Panc1 (cell line): Measurements from ENCODE around the gene PIAS1. TPM values are rescaled to one million over a fixed set of nuclear protein-coding genes. Genes with fewer than 3 reads are reported as not detected.
A peak's percentile ranks its signal among the peaks of the same experiment; 100 is the strongest.

Experiments
- ATAC-seq: fragments of 200-7000 bp; cut with Tn5 transposase; 2 replicates; pipeline ENCODE4 v1.9.1; 2020; ENCODE audit warnings: mild to moderate bottlenecking, moderate library complexity
- BruUV-seq: library from RNA; stranded (reverse); fragments of 400-500 nt; replicated peaks from 2 replicates; lab custom pipeline; 2021; lab: Mats Ljungman, UMichigan
- CTCF ChIA-PET: fragments of 300-600 bp; sonication (Branson Sonifier 250); formaldehyde crosslinking; loops from one replicate; lab custom pipeline; 2022; ENCODE audit warnings: antibody characterized with exemption; lab: Charles Lee
- POLR2A ChIA-PET: fragments of 300-600 bp; sonication (Branson Sonifier 250); formaldehyde crosslinking; loops from one replicate; lab custom pipeline; 2022; ENCODE audit warnings: antibody characterized with exemption; lab: Charles Lee
- DNase-seq: peaks from one replicate; pipeline ENCODE4 v3.0.0-alpha.2; 2010; ENCODE audit warnings: low read depth, low spot score
- H3K27ac ChIP-seq: 2 replicates; pipeline ENCODE4 v1.5.1; 2011; ENCODE audit warnings: mild to moderate bottlenecking, low read length, inconsistent platforms
- H3K27me3 ChIP-seq: fragments of 200-500 bp; sonication (Bioruptor generic); 2 replicates; pipeline ENCODE4 v1.6.0; 2014; ENCODE audit warnings: low read length, inconsistent platforms; ENCODE audit not compliant: control insufficient read depth, insufficient read depth
- H3K36me3 ChIP-seq: fragments of 200-500 bp; sonication (Bioruptor generic); 2 replicates; pipeline ENCODE4 v1.5.1; 2014; ENCODE audit warnings: inconsistent platforms, mild to moderate bottlenecking, low read length, moderate library complexity; ENCODE audit not compliant: control insufficient read depth, insufficient read depth
- H3K4me1 ChIP-seq: 2 replicates; pipeline ENCODE4 v1.5.1; 2011; ENCODE audit warnings: inconsistent platforms, mild to moderate bottlenecking, low read length, moderate library complexity; ENCODE audit not compliant: control insufficient read depth, insufficient read depth
- H3K4me3 ChIP-seq, 2 experiments: 2 replicates each; pipeline ENCODE4 v1.5.1; 2011 to 2012; ENCODE audit warnings: low read depth in 2 of 2, low read length in 2 of 2, mild to moderate bottlenecking in 2 of 2, inconsistent platforms in 1 of 2, moderate library complexity in 1 of 2
- H3K9me3 ChIP-seq: fragments of 200-500 bp; sonication (Bioruptor generic); 2 replicates; pipeline ENCODE4 v1.5.1; 2014; ENCODE audit warnings: low read depth, mild to moderate bottlenecking, inconsistent platforms, low read length, moderate library complexity; ENCODE audit not compliant: control insufficient read depth, insufficient read depth
- POLR2AphosphoS5 ChIP-seq: IDR thresholded peaks from 2 replicates; pipeline ENCODE4 v1.6.1; 2012; ENCODE audit warnings: mild to moderate bottlenecking, low read depth, low read length, moderate library complexity
- SIN3A ChIP-seq: IDR thresholded peaks from 2 replicates; pipeline ENCODE4 v1.6.1; 2012; ENCODE audit warnings: low read depth, mild to moderate bottlenecking, low read length, moderate library complexity, borderline replicate concordance; ENCODE audit not compliant: insufficient read depth
- TCF7L2 ChIP-seq: IDR thresholded peaks from 2 replicates; pipeline ENCODE4 v1.6.1; 2011; ENCODE audit warnings: mild to moderate bottlenecking, low read depth, low read length, inconsistent platforms
- in situ Hi-C: cut with HindIII; loops from 2 replicates; pipeline ENCODE4 v1.10.0; 2016; ENCODE audit warnings: low sequenced_read_pairs, low pct_unique_long_range_greater_than_20kb
- intact Hi-C: fragments of 100-400 bp; cut with micrococcal nuclease; formaldehyde crosslinking; loops from one replicate; pipeline ENCODE4 v1.10.0; 2022; ENCODE audit not compliant: unreplicated experiment
- total RNA-seq: library from RNA; stranded (reverse); gene quantifications from one replicate; pipeline ENCODE4 v1.2.1, GENCODE V29; 2021; ENCODE audit not compliant: unreplicated experiment
- TF ChIP-seq, protein P1 (sequence below), 2 experiments: IDR thresholded peaks; 2 replicates each; pipeline ENCODE4 v1.6.1; 2011 to 2012; ENCODE audit warnings: low read depth in 2 of 2, control low read depth in 1 of 2, low read length in 1 of 2, mild to moderate bottlenecking in 1 of 2, moderate library complexity in 1 of 2; ENCODE audit not compliant: insufficient read depth in 1 of 2
- TF ChIP-seq, protein P2 (sequence below): fragments of 450-650 bp; IDR thresholded peaks from 2 replicates; pipeline ENCODE4 v1.5.1; 2017; ENCODE audit warnings: mild to moderate bottlenecking

Gene PIAS1
- total RNA-seq, 1 experiment from 2014 or later, result 44.5 TPM

DNA sequence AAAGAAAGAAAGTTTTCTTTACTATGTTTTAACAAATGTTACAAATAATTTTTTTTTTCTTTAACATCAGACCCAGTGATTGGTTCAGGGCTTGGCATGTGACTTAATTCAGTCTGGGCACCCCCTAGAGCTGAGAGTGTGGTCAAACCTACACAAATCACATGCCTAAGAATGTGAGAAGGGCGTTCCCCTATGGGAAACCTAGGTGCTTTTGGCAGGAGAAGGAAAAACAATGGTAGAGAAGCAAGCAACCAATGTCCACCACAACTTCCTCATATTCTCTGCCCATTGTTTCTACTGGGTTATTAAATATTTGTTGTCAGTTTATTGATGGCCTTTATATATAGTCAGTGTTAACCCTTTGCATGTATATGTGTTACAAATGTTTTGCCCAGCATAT is 21.4 kb upstream of the PIAS1 start:
- in situ Hi-C loops (no loop called here), intact Hi-C loops (no loop called here)
- peaks cover 6% of the 10 kb centered on the region; the same call in 1 of the 2 replicates for H3K9me3 ChIP-seq
- DNase-seq, result no peak
- TF ChIP-seq, protein P1, sequence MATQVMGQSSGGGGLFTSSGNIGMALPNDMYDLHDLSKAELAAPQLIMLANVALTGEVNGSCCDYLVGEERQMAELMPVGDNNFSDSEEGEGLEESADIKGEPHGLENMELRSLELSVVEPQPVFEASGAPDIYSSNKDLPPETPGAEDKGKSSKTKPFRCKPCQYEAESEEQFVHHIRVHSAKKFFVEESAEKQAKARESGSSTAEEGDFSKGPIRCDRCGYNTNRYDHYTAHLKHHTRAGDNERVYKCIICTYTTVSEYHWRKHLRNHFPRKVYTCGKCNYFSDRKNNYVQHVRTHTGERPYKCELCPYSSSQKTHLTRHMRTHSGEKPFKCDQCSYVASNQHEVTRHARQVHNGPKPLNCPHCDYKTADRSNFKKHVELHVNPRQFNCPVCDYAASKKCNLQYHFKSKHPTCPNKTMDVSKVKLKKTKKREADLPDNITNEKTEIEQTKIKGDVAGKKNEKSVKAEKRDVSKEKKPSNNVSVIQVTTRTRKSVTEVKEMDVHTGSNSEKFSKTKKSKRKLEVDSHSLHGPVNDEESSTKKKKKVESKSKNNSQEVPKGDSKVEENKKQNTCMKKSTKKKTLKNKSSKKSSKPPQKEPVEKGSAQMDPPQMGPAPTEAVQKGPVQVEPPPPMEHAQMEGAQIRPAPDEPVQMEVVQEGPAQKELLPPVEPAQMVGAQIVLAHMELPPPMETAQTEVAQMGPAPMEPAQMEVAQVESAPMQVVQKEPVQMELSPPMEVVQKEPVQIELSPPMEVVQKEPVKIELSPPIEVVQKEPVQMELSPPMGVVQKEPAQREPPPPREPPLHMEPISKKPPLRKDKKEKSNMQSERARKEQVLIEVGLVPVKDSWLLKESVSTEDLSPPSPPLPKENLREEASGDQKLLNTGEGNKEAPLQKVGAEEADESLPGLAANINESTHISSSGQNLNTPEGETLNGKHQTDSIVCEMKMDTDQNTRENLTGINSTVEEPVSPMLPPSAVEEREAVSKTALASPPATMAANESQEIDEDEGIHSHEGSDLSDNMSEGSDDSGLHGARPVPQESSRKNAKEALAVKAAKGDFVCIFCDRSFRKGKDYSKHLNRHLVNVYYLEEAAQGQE (IDR thresholded peaks at IDR 0.05; ENCODE audit: insufficient read depth in 1 of 2, low read depth in 2 of 2, low read length in 1 of 2), result no peak
- TF ChIP-seq POLR2AphosphoS5, result no peak
- no peak for TF ChIP-seq SIN3A
- no peak for TF ChIP-seq TCF7L2
- TF ChIP-seq, protein P2, sequence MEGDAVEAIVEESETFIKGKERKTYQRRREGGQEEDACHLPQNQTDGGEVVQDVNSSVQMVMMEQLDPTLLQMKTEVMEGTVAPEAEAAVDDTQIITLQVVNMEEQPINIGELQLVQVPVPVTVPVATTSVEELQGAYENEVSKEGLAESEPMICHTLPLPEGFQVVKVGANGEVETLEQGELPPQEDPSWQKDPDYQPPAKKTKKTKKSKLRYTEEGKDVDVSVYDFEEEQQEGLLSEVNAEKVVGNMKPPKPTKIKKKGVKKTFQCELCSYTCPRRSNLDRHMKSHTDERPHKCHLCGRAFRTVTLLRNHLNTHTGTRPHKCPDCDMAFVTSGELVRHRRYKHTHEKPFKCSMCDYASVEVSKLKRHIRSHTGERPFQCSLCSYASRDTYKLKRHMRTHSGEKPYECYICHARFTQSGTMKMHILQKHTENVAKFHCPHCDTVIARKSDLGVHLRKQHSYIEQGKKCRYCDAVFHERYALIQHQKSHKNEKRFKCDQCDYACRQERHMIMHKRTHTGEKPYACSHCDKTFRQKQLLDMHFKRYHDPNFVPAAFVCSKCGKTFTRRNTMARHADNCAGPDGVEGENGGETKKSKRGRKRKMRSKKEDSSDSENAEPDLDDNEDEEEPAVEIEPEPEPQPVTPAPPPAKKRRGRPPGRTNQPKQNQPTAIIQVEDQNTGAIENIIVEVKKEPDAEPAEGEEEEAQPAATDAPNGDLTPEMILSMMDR, result no peak
- H3K4me3 ChIP-seq, result no peak overlapping the region
- CTCF ChIA-PET, result no interaction called here
- no TSS peak for BruUV-seq
- no peaks in the 10 kb centered on the region for H3K36me3 ChIP-seq
- POLR2A ChIA-PET, result no interaction called here
- H3K4me1 ChIP-seq, result no peaks in the 10 kb centered on the region
- no peak for ATAC-seq
- H3K27ac ChIP-seq, result no peak overlapping the region; the same call in 1 of the 2 replicates
- H3K27me3 ChIP-seq, result no peaks in the 10 kb centered on the region

DNA sequence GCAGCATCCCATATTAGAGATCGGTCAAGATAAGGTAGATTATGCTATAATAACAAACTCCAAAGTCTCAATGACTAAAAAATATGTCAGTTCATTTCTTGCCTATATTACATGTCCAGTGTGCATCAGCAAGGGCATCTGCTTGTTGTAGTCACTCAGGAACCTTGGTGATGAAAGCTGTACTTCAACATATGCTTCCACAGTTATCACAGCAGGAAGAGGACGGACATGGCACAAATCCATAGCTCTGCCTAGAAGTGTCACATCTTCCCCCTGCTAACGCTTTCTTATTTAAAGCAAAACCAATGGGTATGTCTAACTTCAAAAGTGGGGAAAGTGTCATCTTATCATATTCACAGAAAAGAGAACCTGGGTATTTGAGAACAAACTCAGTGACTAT is 20.0 kb upstream of the PIAS1 start:
- ChIA-PET CTCF (no interaction called here), POLR2A (no interaction called here)
- TF ChIP-seq POLR2AphosphoS5 (no peak), TCF7L2 (no peak), SIN3A (no peak)
- TF ChIP-seq, protein P2, result no peak
- TF ChIP-seq, protein P1 (IDR thresholded peaks at IDR 0.05; ENCODE audit: insufficient read depth in 1 of 2, low read depth in 2 of 2, low read length in 1 of 2), result no peak
- no peaks in the 10 kb centered on the region for H3K27me3 ChIP-seq
- H3K4me3 ChIP-seq, result no peak overlapping the region
- BruUV-seq, result no TSS peak
- ATAC-seq (no peak), DNase-seq (no peak)
- in situ Hi-C loops (no loop called here), intact Hi-C loops (no loop called here)
- no peaks in the 10 kb centered on the region for H3K36me3 ChIP-seq
- peak overlapping the region; percentile 9; the same call in 1 of the 2 replicates for H3K27ac ChIP-seq
- peaks cover 6% of the 10 kb centered on the region; the same call in 1 of the 2 replicates for H3K9me3 ChIP-seq
- H3K4me1 ChIP-seq, result no peaks in the 10 kb centered on the region
